Raji (cell line): ENCODE results near the gene PSMB8.

Source experiments
- POLR2A ChIP-seq: IDR thresholded peaks from 2 replicates; pipeline ENCODE4 v1.6.1; 2011; ENCODE audit warnings: low read depth, low read length, control low read depth; ENCODE audit not compliant: insufficient read depth

Gene PSMB8

DNA sequence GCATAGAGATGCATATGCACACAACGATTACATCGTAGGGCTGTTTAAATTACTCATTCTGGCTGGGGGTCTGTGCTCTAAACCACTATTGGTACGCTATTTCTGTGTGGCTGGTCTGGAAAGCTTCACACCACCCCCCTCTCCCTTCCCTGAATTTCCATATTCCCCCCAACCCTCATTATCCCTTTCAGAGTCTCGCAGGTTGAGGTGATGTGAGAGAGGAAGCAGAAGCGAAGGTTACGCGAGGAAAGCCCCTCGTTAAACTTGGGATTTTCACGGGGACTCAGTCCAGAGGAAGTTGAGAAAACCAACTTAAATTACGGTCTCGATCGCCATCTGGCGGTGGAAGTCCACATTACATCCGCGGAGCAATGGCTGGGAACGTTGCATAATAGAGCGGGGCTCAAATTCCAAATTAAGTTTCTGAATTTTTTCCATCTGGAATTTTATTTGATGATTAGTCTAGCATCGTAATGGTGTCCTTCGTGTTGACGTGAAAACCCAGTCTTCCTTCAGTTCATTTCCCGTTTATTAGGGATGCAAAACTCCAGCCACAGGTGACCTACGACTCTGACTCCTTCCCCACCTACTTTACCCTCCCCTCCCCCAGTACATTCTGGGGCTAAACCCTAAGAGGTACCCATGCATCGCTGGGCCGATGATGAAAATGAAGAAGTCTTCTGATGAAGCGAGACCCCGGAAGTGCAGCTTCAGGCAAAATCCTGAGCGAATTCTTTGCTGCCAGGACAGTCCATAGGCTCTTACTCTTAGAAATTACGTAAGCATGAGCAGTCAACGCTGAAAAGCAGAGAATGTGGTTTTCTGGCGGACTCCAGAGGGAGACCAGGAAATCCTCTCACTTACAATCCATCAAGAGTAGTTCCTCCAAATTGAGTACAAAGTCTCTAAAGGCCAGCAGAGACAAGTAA, 46.7 kb downstream of the PSMB8 start:
- TF ChIP-seq POLR2A: 0 out of 2 replicates have a peak, but pooled peaks have one; percentile 33

DNA sequence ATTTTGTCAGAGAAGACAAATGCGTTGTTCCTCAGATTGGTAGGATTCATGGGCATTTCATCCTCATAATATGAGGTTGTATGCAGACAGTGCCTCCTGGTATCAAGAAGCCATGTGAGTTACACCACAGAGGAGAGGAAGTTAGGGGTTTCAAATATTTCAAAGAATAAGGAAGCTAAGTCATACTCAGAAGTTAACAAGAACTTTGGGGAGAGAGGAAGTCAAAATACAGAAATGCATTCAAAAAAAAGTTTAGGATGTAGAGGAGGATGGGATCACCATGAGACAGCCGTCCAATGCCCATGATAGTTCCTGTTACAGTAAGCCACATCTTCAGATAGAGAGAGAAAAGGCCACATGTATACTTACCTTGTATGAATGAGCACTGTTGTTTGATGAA, 49.3 kb downstream of the PSMB8 start:
- TF ChIP-seq POLR2A: no peak

DNA sequence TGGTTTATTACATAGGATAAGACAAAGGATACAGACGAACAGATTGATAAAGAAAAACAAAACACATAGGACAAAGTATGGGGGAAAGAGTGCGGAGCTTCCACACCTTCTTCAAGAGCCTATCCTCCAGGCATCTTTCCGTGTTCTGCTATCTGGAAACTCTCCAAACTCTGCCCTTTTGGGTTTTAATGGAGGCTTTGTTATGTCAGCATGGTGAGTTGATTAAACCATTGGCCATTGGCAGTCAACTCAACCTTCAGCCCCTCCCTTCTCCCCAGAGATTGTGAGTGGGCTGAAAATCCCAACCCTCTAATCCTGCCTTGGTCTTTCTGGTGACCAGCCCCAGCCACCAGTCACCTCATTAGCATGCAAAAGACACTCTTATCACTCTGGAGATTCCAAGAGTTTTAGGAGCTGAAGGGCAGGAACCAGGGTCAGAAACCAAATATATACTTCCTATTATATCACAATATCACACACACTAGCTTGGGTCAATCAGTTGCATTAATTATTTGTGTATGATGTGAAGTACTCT, 50.9 kb downstream of the PSMB8 start:
- TF ChIP-seq POLR2A: no peak
